HCT116 (cell line): Measurements from ENCODE around the gene ZNF783. TPM values are rescaled to one million over a fixed set of nuclear protein-coding genes. Genes with fewer than 3 reads are reported as not detected.

ENCODE experiments used
- ATAC-seq: fragments of 200-7000 bp; cut with Tn5 transposase; 2 replicates; pipeline ENCODE4 v1.9.1; 2020; ENCODE audit warnings: mild to moderate bottlenecking, moderate library complexity
- BruUV-seq: library from RNA; stranded (reverse); fragments of 400-500 nt; replicated peaks from 2 replicates; lab custom pipeline; 2021; lab: Mats Ljungman, UMichigan
- CTCF ChIA-PET: fragments of 300-600 bp; sonication (Branson Sonifier 250); formaldehyde crosslinking; loops from one replicate; lab custom pipeline; 2021; ENCODE audit warnings: antibody characterized with exemption; lab: Charles Lee
- POLR2A ChIA-PET: fragments of 300-600, 350-600 bp; sonication (Branson Sonifier 250); formaldehyde crosslinking; loops from one replicate; lab custom pipeline; 2021; ENCODE audit warnings: antibody characterized with exemption; lab: Charles Lee
- RAD21 ChIA-PET, 2 experiments: fragments of 300-600 bp; sonication (Branson Sonifier 250); formaldehyde crosslinking; loops; one replicate each; lab custom pipeline; 2023; ENCODE audit warnings: low total read pairs in 2 of 2; ENCODE audit not compliant: uncharacterized antibody in 2 of 2, unreplicated experiment in 2 of 2, low non-redundant PET in 1 of 2; lab: Charles Lee
- DNase-seq: peaks from one replicate; pipeline ENCODE4 v3.0.0-alpha.2; 2010; ENCODE audit warnings: low read depth, low spot score
- H2AFZ ChIP-seq: fragments of 200-600 bp; shearing (Covaris generic), sonication (generic); 2 replicates; pipeline ENCODE4 v1.6.1; 2017; ENCODE audit warnings: low read depth, mixed run types, mixed read lengths, antibody characterized with exemption, low read length; ENCODE audit not compliant: poor library complexity, severe bottlenecking
- H3K27ac ChIP-seq: 2 replicates; pipeline ENCODE4 v1.5.1; 2012; ENCODE audit warnings: low read depth, low read length
- H3K27me3 ChIP-seq: fragments of 200-600 bp; sonication (generic); 2 replicates; pipeline ENCODE4 v1.6.1; 2016; ENCODE audit warnings: mixed run types, low read length, mixed read lengths; ENCODE audit not compliant: insufficient read depth
- H3K36me3 ChIP-seq, 2 experiments: fragments of 200-500 bp in 1 of 2; fragments of 200-600 bp in 1 of 2; sonication (Bioruptor generic) in 1 of 2; sonication (generic) in 1 of 2; 2 replicates each; pipeline versions ENCODE4 v1.5.1 to v1.6.1; 2014 to 2016; ENCODE audit warnings: low read length in 2 of 2, inconsistent platforms in 1 of 2, mixed read lengths in 1 of 2, mixed run types in 1 of 2; ENCODE audit not compliant: insufficient read depth in 2 of 2, control insufficient read depth in 1 of 2
- H3K4me1 ChIP-seq, 2 experiments: fragments of 200-600 bp in 1 of 2; sonication (generic) in 1 of 2; 2 replicates each; pipeline versions ENCODE4 v1.5.1 to v1.6.1; 2012 to 2017; ENCODE audit warnings: low read length in 2 of 2, inconsistent platforms in 1 of 2, mild to moderate bottlenecking in 1 of 2, mixed read lengths in 1 of 2, mixed run types in 1 of 2, moderate library complexity in 1 of 2; ENCODE audit not compliant: insufficient read depth in 2 of 2, control insufficient read depth in 1 of 2
- H3K4me2 ChIP-seq: fragments of 200-600 bp; sonication (generic); 2 replicates; pipeline ENCODE4 v1.6.1; 2017; ENCODE audit warnings: mixed run types, low read length, mixed read lengths
- H3K4me3 ChIP-seq, 2 experiments: fragments of 200-600 bp in 1 of 2; sonication (generic) in 1 of 2; replicated peaks in 1 of 2; 2 replicates each; pipeline ENCODE4 v1.5.1; 2011 to 2016; ENCODE audit warnings: low read length in 2 of 2, control low read depth in 1 of 2, low read depth in 1 of 2, mild to moderate bottlenecking in 1 of 2, mixed read lengths in 1 of 2, mixed run types in 1 of 2
- H3K79me2 ChIP-seq: fragments of 200-600 bp; sonication (generic); 2 replicates; pipeline ENCODE4 v1.6.1; 2017; ENCODE audit warnings: mild to moderate bottlenecking, mixed run types, low read length, moderate library complexity, mixed read lengths; ENCODE audit not compliant: insufficient read depth
- H3K9ac ChIP-seq: fragments of 200-600 bp; sonication (generic); 2 replicates; pipeline ENCODE4 v1.6.1; 2016; ENCODE audit warnings: low read length, mixed read lengths
- H3K9me2 ChIP-seq: fragments of 200-600 bp; sonication (generic), shearing (Covaris generic); 2 replicates; pipeline ENCODE4 v1.6.1; 2017; ENCODE audit warnings: mixed run types, mild to moderate bottlenecking, moderate library complexity; ENCODE audit not compliant: insufficient read depth
- H3K9me3 ChIP-seq, 2 experiments: fragments of 200-500 bp in 1 of 2; fragments of 200-600 bp in 1 of 2; sonication (Bioruptor generic) in 1 of 2; sonication (generic) in 1 of 2; 2 replicates each; pipeline ENCODE4 v1.6.1; 2014 to 2017; ENCODE audit warnings: low read length in 2 of 2, mixed read lengths in 2 of 2, inconsistent platforms in 1 of 2, low read depth in 1 of 2, mild to moderate bottlenecking in 1 of 2, mixed run types in 1 of 2, moderate library complexity in 1 of 2; ENCODE audit not compliant: control insufficient read depth in 1 of 2, insufficient read depth in 1 of 2
- H4K20me1 ChIP-seq: fragments of 200-600 bp; sonication (generic), shearing (Covaris generic); 2 replicates; pipeline ENCODE4 v1.6.1; 2017; ENCODE audit warnings: mixed run types, mild to moderate bottlenecking, moderate library complexity; ENCODE audit not compliant: insufficient read depth
- EGR1 ChIP-seq: IDR thresholded peaks from 2 replicates; pipeline ENCODE4 v1.6.1; 2012; ENCODE audit warnings: low read depth
- FOSL1 ChIP-seq: IDR thresholded peaks from 2 replicates; pipeline ENCODE4 v1.6.1; 2012; ENCODE audit warnings: low read depth
- SP1 ChIP-seq: IDR thresholded peaks from 2 replicates; pipeline ENCODE4 v1.6.1; 2012; ENCODE audit warnings: low read depth
- TCF7L2 ChIP-seq: IDR thresholded peaks from 2 replicates; pipeline ENCODE4 v1.7.0; 2011; ENCODE audit warnings: borderline replicate concordance, inconsistent platforms; ENCODE audit not compliant: insufficient read depth, insufficient read length; ENCODE audit errors: extremely low read depth
- YY1 ChIP-seq: IDR thresholded peaks from 2 replicates; pipeline ENCODE4 v1.6.1; 2011; ENCODE audit warnings: low read length, low read depth, moderate library complexity, mild to moderate bottlenecking; ENCODE audit not compliant: insufficient replicate concordance; ENCODE audit errors: extremely low read depth
- intact Hi-C: fragments of 100-400 bp; cut with micrococcal nuclease; formaldehyde crosslinking; loops from 2 replicates; pipeline ENCODE4 v1.10.0; 2022
- total RNA-seq: library from RNA; stranded (reverse); gene quantifications from one replicate; pipeline ENCODE4 v1.2.1, GENCODE V29; 2021; ENCODE audit not compliant: unreplicated experiment
- TF ChIP-seq, protein P1 (sequence below): IDR thresholded peaks from 2 replicates; pipeline ENCODE4 v1.6.1; 2012
- TF ChIP-seq, protein P2 (sequence below): IDR thresholded peaks from 2 replicates; pipeline ENCODE4 v1.6.1; 2012; ENCODE audit warnings: low read depth

Gene ZNF783
- total RNA-seq, 1 experiment from 2014 or later = 12.5 TPM

DNA sequence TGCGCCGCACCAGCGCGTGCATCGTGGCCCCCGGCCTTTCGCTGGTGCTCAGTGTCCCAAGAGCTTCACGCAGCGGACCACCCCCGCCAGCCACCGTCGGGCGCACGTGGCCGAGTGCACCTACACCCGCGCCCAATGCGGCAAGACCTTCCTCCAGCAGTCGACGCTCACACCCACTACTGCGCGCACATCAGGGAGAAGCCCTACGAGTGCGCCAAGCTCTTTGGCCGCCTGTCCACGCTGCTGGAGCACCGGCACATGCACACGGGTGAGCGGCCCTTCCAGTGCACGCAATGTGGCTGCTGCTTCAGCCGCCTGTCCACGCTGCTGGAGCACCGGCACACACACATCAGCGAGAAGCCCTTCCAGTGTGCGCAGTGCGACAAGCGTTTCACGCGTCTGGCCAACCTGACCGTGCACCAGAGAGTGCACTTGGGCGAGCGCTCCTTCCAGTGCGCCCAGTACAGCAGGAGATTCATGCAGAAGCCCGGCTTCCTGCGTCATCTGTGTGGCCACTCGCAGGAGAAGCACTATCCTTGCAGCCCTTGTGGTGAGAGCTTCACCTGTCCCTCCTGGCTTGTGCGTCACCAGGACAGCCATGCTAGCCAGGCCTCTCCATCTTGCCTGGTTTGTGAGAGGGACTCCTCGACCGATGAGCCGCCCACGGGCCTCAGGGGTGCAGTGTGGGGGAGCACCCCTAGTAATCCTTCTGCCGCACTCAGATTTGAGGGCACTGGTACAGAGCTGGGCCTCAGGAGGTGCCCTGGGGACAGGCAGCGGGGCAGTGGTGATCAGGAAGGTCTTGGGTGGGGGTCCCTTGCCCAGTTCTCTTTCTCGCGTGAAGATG, 32.9 kb downstream of the ZNF783 start:
- ChIA-PET POLR2A (no interaction called here), RAD21 (no interaction called here), CTCF (no interaction called here)
- no peaks in the 10 kb centered on the region for H3K27me3 ChIP-seq
- H3K4me2 ChIP-seq = no peak overlapping the region
- no peak for ATAC-seq
- H3K4me3 ChIP-seq = no peak overlapping the region
- no peak for TF ChIP-seq FOSL1
- no peak for TF ChIP-seq YY1
- TF ChIP-seq, protein P1, sequence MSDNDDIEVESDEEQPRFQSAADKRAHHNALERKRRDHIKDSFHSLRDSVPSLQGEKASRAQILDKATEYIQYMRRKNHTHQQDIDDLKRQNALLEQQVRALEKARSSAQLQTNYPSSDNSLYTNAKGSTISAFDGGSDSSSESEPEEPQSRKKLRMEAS = no peak
- TF ChIP-seq, protein P2, sequence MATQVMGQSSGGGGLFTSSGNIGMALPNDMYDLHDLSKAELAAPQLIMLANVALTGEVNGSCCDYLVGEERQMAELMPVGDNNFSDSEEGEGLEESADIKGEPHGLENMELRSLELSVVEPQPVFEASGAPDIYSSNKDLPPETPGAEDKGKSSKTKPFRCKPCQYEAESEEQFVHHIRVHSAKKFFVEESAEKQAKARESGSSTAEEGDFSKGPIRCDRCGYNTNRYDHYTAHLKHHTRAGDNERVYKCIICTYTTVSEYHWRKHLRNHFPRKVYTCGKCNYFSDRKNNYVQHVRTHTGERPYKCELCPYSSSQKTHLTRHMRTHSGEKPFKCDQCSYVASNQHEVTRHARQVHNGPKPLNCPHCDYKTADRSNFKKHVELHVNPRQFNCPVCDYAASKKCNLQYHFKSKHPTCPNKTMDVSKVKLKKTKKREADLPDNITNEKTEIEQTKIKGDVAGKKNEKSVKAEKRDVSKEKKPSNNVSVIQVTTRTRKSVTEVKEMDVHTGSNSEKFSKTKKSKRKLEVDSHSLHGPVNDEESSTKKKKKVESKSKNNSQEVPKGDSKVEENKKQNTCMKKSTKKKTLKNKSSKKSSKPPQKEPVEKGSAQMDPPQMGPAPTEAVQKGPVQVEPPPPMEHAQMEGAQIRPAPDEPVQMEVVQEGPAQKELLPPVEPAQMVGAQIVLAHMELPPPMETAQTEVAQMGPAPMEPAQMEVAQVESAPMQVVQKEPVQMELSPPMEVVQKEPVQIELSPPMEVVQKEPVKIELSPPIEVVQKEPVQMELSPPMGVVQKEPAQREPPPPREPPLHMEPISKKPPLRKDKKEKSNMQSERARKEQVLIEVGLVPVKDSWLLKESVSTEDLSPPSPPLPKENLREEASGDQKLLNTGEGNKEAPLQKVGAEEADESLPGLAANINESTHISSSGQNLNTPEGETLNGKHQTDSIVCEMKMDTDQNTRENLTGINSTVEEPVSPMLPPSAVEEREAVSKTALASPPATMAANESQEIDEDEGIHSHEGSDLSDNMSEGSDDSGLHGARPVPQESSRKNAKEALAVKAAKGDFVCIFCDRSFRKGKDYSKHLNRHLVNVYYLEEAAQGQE = no peak
- no peak for TF ChIP-seq EGR1
- no peak for TF ChIP-seq SP1
- TF ChIP-seq TCF7L2 = no peak
- no peaks in the 10 kb centered on the region for H3K9me3 ChIP-seq
- intact Hi-C loops = no loop called here
- no TSS peak for BruUV-seq
- H4K20me1 ChIP-seq = no peaks in the 10 kb centered on the region
- no peaks in the 10 kb centered on the region for H3K9me2 ChIP-seq
- no peaks in the 10 kb centered on the region for H3K79me2 ChIP-seq
- no peak overlapping the region for H3K9ac ChIP-seq
- H3K4me1 ChIP-seq = no peaks in the 10 kb centered on the region
- H3K27ac ChIP-seq = no peak overlapping the region
- no peak overlapping the region for H2AFZ ChIP-seq
- DNase-seq = no peak
- H3K36me3 ChIP-seq = no peaks in the 10 kb centered on the region; a peak in 1 of 4 replicates
